Stimulated activated CD4-positive, alpha-beta T cell treated with anti-CD3 and anti-CD28 coated beads, Interleukin-12 subunit alpha, Interleukin-12 subunit beta, amount 100 ng/mL, for 48 hours (primary cell): Measurements from ENCODE around the gene ELF3.
"Not testable (repeated sequence)": the region's sequence is repeated elsewhere in the genome, so short reads cannot be mapped to it uniquely, and the experiment has no call there.

ENCODE experiments used
- DNase-seq, 3 donors: peaks; one replicate each; pipeline ENCODE4 v3.0.0-alpha.2; 2020; ENCODE audit warnings: low read depth in 2 of 3, low spot score in 1 of 3

ELF3 gene

DNA sequence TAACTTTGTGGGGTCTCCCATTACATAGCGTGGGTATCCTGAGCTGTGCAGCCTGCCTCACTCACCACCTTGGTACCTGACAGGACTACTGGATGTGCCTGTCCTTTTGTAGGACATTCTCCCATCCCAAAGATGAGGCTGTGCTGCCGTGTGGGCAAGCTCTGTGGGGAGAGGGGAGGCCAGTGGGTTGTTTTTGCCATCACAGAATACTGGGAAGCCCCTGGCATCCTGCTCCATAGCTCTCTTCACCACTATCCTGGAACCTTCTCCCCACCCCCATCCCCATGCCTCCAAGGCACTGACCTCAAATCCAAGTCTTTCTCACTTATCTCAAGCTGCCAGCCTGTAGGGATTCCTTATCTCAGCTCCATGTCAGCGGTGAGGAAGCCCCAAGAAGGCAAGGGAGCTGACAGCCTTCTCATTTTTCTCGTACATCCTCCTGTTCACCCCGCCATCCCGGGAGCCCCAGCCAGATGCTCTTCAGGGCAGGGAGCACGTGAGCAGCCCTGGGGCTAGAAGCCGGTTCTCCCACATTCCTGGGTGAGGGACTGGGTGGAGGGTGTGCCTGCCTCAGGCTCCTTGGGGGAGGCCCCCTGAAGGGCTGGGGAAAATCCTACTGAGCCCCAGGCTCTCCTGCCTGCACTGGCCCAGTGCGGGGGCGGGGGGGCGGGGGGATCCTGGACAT lies 2.4 kb upstream of the ELF3 start:
- DNase-seq: no peak

DNA sequence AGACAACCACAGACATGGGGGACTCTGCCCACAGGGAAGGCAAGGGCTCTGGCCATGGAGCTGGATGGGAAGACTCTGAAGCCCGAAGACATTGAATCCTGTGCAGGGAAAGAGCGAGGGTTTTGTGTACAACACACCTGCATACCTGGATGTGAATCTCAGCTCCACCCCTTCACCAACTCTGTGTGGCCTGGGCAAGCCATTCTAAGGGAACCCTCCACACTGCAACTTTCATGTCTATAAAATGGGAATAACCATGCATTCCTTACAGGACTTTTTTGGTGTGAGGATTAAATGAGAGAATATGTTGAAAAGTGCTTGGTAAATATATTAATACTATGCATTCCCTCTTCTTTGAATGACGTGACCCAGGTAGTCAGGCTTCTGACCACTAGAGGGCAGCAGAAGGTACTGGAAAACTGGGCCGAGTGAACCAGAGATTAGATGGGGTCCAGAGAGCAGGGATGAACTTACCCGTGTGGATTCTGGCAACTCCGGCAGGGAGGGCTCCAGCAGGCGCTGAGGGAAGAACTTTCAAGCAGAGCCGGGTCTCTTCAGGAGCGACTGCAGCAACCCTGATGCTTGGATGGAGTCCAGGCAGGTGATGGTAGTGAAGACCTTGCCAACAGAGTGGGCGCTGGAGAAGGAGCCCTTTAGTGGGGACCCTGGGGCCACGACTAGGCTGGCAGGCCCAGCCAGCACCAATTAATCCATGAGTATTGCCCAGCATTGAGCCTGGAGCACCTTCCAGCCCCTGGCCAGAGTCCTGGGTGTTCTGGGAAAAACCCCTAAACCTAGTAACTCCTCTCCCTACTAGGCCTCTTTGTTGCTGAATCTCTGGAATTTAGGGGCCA lies 834 bp upstream of the ELF3 start:
- DNase-seq: peak; percentile 17 to 75 (median 43)

DNA sequence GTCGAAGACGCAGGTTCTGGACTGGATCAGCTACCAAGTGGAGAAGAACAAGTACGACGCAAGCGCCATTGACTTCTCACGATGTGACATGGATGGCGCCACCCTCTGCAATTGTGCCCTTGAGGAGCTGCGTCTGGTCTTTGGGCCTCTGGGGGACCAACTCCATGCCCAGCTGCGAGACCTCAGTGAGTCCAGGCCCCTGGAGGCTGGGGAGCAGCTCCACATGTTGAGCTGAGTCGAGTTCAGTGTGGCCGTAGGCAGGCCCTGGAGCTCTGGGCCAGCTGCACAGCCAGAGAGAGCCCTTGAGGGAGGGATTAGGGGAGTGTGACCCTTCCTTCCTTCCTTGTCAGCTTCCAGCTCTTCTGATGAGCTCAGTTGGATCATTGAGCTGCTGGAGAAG lies 1.6 kb downstream of the ELF3 start:
- no peak for DNase-seq

GRCh38 chr1:202012544-202013478 lies 2.4 kb downstream of the ELF3 start:
- no peak for DNase-seq

DNA sequence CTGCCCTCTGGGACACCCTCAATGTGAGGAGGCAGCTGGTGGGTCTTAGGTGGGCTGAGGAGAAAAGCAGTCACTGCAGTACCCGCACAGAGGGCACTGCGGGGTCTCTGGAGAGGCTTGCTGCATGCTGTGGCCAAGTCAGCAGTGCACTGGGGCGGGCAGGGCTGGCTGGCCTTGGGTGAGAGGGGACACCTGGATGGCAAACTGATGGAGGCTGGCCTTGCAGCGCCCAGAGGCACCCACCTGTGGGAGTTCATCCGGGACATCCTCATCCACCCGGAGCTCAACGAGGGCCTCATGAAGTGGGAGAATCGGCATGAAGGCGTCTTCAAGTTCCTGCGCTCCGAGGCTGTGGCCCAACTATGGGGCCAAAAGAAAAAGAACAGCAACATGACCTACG lies 3.2 kb downstream of the ELF3 start:
- DNase-seq: no peak

DNA sequence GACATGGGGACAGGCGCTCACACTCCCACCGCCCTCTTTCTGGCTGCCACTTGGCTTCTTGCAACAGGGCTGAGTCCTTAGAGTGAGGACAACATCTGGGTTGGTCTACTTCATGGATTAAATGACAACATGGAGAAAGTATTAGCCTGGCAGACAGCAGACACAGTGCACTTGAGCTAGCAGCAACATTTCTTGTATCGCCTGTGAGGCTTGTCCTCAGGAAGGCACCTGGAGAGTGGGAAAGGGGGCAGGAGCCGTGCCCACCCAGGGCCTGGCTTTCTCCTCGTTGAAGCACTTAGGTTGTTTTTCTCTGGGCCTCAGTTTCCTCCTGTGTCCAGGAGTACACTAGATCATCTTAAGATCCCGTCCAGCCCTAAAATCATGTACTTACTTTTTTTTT lies 3.7 kb downstream of the ELF3 start:
- no peak for DNase-seq

- no peak for DNase-seq
These were observed 4.7 kb downstream of the ELF3 start for GRCh38 chr1:202014915-202015661.

DNA sequence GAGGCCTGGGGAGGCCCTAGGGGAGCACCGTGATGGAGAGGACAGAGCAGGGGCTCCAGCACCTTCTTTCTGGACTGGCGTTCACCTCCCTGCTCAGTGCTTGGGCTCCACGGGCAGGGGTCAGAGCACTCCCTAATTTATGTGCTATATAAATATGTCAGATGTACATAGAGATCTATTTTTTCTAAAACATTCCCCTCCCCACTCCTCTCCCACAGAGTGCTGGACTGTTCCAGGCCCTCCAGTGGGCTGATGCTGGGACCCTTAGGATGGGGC lies 5.2 kb downstream of the ELF3 start:
- no peak for DNase-seq

GRCh38 chr1:202016022-202016810 lies 5.8 kb downstream of the ELF3 start:
- no peak for DNase-seq

GRCh38 chr1:202016811-202017748 lies 6.7 kb downstream of the ELF3 start:
- no peak for DNase-seq

- no peak for DNase-seq
These were observed 7.5 kb downstream of the ELF3 start for GRCh38 chr1:202017749-202018467.

DNA sequence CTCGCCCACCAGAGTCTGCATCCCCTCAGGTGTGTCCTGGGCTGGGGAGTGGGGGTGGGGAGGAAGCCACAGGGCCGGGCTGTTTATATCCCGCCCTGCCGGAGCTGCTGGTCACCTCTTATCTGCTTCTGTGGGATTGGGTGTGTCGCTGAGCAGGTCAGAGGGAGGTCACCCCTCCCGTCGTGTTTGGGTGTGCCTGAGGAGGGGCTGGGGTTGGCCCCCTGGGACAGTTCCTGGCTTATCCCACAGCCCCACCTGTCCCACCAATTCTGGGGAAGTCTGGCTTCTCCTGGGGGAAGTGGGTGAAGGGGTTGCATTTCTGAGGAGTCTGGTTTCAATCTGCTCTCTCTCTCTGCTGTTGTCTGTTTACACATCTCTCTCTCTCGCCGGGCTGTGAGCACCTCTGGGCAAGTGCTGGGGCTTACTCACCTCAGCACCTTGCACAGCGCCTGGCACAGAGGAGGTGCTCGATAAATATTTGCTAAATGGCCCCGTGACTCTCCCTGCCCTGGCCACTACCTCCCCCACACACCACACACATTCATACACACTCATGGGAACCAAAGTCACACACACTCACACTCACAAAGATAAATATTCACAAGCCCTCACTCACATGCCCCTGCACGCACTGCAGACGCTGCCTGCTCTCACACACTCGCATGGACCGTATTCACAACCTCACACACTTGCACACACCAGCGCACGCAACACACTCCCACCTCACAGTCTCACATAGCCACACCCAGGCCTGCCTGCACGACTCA lies 8.3 kb downstream of the ELF3 start:
- no peak for DNase-seq

- not testable (repeated sequence) for DNase-seq
These were observed 8.8 kb downstream of the ELF3 start for GRCh38 chr1:202019235-202019558.

GRCh38 chr1:202023001-202023433 lies 12.6 kb downstream of the ELF3 start:
- DNase-seq: no peak

GRCh38 chr1:202029171-202029665 lies 18.8 kb downstream of the ELF3 start:
- DNase-seq: no peak

DNA sequence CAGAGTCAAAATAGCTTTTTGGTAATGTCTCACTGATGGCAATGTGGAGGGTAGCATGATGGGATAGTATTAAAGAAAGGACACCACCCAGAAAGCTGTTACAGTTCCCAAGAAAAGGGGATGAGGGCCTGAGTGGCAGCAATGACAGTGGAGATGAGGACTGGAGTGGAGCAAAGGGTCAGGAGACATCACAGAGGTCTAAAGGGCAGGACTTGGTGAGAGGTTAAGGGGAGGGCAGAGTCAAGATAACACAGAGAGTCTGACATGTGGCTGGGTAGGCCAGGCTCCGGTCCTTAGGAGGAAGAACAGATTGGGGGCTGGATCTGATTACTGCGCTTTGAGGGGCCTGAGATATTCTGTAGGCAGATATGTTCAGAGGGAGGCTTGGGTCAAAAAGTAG lies 19.3 kb downstream of the ELF3 start:
- DNase-seq: no peak

DNA sequence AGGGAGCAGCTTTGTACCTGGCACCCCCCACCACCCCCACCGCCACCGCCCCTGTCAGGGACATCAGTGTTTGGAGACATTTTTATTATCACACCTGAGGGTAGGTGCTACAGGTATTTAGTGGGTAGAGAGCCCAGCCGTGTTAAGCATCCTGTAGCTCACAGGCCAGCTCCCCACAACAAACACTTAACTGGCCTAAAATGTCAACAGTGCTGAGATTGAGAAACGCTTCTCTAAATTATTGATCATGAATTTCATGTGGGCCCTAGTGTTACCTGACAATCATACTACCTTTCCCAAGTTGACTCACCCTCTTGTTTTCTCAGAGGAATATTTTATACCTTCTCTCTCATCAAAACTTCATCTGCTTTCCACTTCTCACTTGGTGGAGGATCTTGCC lies 21.4 kb downstream of the ELF3 start:
- no peak for DNase-seq
